ENCODE data around the gene MTURN.
"Not testable (repeated sequence)": the region's sequence is repeated elsewhere in the genome, so short reads cannot be mapped to it uniquely, and the experiment has no call there.

Gene MTURN

GRCh38 chr7:30134611-30135300 is at the start of gene MTURN:
Gene MTURN (plus strand): TSS chr7:30134986. CDS start chr7:30135137, 151 bp downstream.
- DNase-seq (ENCODE audit: low read depth in 2 of 2): peak; percentile 75 to 76

GRCh38 chr7:30086529-30086928 is 48.3 kb upstream of the MTURN start:
- DNase-seq (ENCODE audit: low read depth in 2 of 2): no peak

GRCh38 chr7:30087371-30087770 is 47.4 kb upstream of the MTURN start:
- no peak for DNase-seq (ENCODE audit: low read depth in 2 of 2)

GRCh38 chr7:30088362-30088761 is 46.4 kb upstream of the MTURN start:
- no peak for DNase-seq (ENCODE audit: low read depth in 2 of 2)

GRCh38 chr7:30090111-30090510 is 44.7 kb upstream of the MTURN start:
- no peak for DNase-seq (ENCODE audit: low read depth in 2 of 2)

GRCh38 chr7:30091491-30091912 is 43.3 kb upstream of the MTURN start:
- DNase-seq (ENCODE audit: low read depth in 2 of 2): no peak

GRCh38 chr7:30091987-30092386 is 42.8 kb upstream of the MTURN start:
- DNase-seq (ENCODE audit: low read depth in 2 of 2): no peak

- no peak for DNase-seq (ENCODE audit: low read depth in 2 of 2)
These were observed 41.3 kb upstream of the MTURN start for GRCh38 chr7:30093420-30093952.

GRCh38 chr7:30098599-30098998 is 36.2 kb upstream of the MTURN start:
- not testable (repeated sequence) for DNase-seq (ENCODE audit: low read depth in 2 of 2)

- no peak for DNase-seq (ENCODE audit: low read depth in 2 of 2)
These were observed 32.5 kb upstream of the MTURN start for GRCh38 chr7:30102281-30102680.

GRCh38 chr7:30104157-30104556 is 30.6 kb upstream of the MTURN start:
- DNase-seq (ENCODE audit: low read depth in 2 of 2): no peak

- no peak for DNase-seq (ENCODE audit: low read depth in 2 of 2)
These were observed 22.6 kb upstream of the MTURN start for GRCh38 chr7:30112103-30112713.

GRCh38 chr7:30113144-30113543 is 21.6 kb upstream of the MTURN start:
- DNase-seq (ENCODE audit: low read depth in 2 of 2): no peak

GRCh38 chr7:30114536-30115238 is 20.1 kb upstream of the MTURN start:
- DNase-seq (ENCODE audit: low read depth in 2 of 2): no peak

GRCh38 chr7:30115709-30116297 is 19.0 kb upstream of the MTURN start:
- DNase-seq (ENCODE audit: low read depth in 2 of 2): no peak

GRCh38 chr7:30116771-30117170 is 18.0 kb upstream of the MTURN start:
- DNase-seq (ENCODE audit: low read depth in 2 of 2): no peak

GRCh38 chr7:30117896-30118295 is 16.9 kb upstream of the MTURN start:
- DNase-seq (ENCODE audit: low read depth in 2 of 2): no peak

GRCh38 chr7:30119890-30120577 is 14.8 kb upstream of the MTURN start:
- no peak for DNase-seq (ENCODE audit: low read depth in 2 of 2)

- DNase-seq (ENCODE audit: low read depth in 2 of 2): no peak
These were observed 813 bp upstream of the MTURN start for GRCh38 chr7:30133736-30134610.

GRCh38 chr7:30135301-30136116 is 723 bp downstream of the MTURN start:
- DNase-seq (ENCODE audit: low read depth in 2 of 2): peak in 1 of 2 donors; percentile 26
